GM23248 (cell line): Measurements from ENCODE around the gene FBXO40. TPM values are rescaled to one million over a fixed set of nuclear protein-coding genes. Genes with fewer than 3 reads are reported as not detected.

Source experiments
- DNase-seq: peaks from one replicate; pipeline ENCODE4 v3.0.0-alpha.2; 2015
- H2AFZ ChIP-seq: fragments of 200-600 bp; sonication (generic); 2 replicates; pipeline ENCODE4 v1.6.1; 2016; ENCODE audit warnings: antibody characterized with exemption
- H3F3A ChIP-seq: fragments of 200-600 bp; sonication (generic); 2 replicates; pipeline ENCODE4 v1.6.1; 2016; ENCODE audit warnings: mild to moderate bottlenecking, antibody characterized with exemption, mixed run types; ENCODE audit not compliant: insufficient read depth
- H3K27ac ChIP-seq: fragments of 200-600 bp; sonication (generic); 2 replicates; pipeline ENCODE4 v1.5.1; 2016; ENCODE audit warnings: mild to moderate bottlenecking
- H3K27me3 ChIP-seq: fragments of 200-600 bp; sonication (generic); replicated peaks from 2 replicates; pipeline ENCODE4 v1.6.1; 2016; ENCODE audit warnings: mild to moderate bottlenecking; ENCODE audit not compliant: insufficient read depth
- H3K36me3 ChIP-seq: fragments of 200-600 bp; sonication (generic); 2 replicates; pipeline ENCODE4 v1.6.1; 2016; ENCODE audit warnings: low read depth, mild to moderate bottlenecking
- H3K4me1 ChIP-seq: fragments of 200-600 bp; sonication (generic); 2 replicates; pipeline ENCODE4 v1.6.1; 2016; ENCODE audit warnings: mild to moderate bottlenecking; ENCODE audit not compliant: insufficient read depth
- H3K4me2 ChIP-seq: fragments of 200-600 bp; sonication (generic); one replicate; pipeline ENCODE4 v1.6.1; 2016; ENCODE audit warnings: mild to moderate bottlenecking; ENCODE audit not compliant: unreplicated experiment
- H3K4me3 ChIP-seq: fragments of 200-600 bp; sonication (generic); 2 replicates; pipeline ENCODE4 v1.5.1; 2016; ENCODE audit warnings: mild to moderate bottlenecking
- H3K79me2 ChIP-seq: fragments of 200-600 bp; sonication (generic); 2 replicates; pipeline ENCODE4 v1.6.1; 2016; ENCODE audit warnings: mild to moderate bottlenecking; ENCODE audit not compliant: insufficient read depth
- H3K9ac ChIP-seq: fragments of 200-600 bp; sonication (generic); 2 replicates; pipeline ENCODE4 v1.6.1; 2016; ENCODE audit warnings: mild to moderate bottlenecking
- H3K9me2 ChIP-seq: fragments of 200-600 bp; sonication (generic); 2 replicates; pipeline ENCODE4 v1.6.1; 2016; ENCODE audit warnings: mixed run types, mild to moderate bottlenecking, moderate library complexity; ENCODE audit not compliant: insufficient read depth
- H3K9me3 ChIP-seq: fragments of 200-600 bp; sonication (generic); one replicate; pipeline ENCODE4 v1.6.1; 2017; ENCODE audit warnings: low read depth
- H4K20me1 ChIP-seq: fragments of 200-600 bp; sonication (generic); 2 replicates; pipeline ENCODE4 v1.6.0; 2016; ENCODE audit not compliant: insufficient read depth
- EZH2 ChIP-seq: fragments of 200-600 bp; sonication (generic); IDR thresholded peaks from 2 replicates; pipeline ENCODE4 v1.6.1; 2018; ENCODE audit warnings: antibody characterized with exemption, mild to moderate bottlenecking; ENCODE audit not compliant: insufficient read depth, poor library complexity, severe bottlenecking
- EZH2phosphoT487 ChIP-seq: fragments of 200-600 bp; sonication (generic); IDR thresholded peaks from 2 replicates; pipeline ENCODE4 v1.6.1; 2018; ENCODE audit warnings: antibody characterized with exemption, moderate library complexity, mild to moderate bottlenecking, low read depth; ENCODE audit not compliant: insufficient read depth
- WGBS, 2 experiments: methylation state at CpG; one replicate each; pipeline ENCODE4 v1.1.6; 2015 to 2017; ENCODE audit warnings: low lambda C conversion rate in 2 of 2, low coverage in 1 of 2; ENCODE audit errors: missing lambda C conversion rate in 2 of 2; 5-methylcytosine and 5-hydroxymethylcytosine counted together
- in situ Hi-C: fragments of 300-500 bp; cut with MboI; formaldehyde crosslinking; loops from 2 replicates; pipeline ENCODE4 v1.15.0; 2020
- polyA plus RNA-seq: library from polyadenylated mRNA; unstranded; fragments of >200 nt; fragmentation: Nextera tagmentation; extraction: Ambion mirVana; gene quantifications from 2 replicates; pipeline ENCODE4 v1.2.1, GENCODE V29; 2016
- total RNA-seq: library from RNA; depleted of rRNA; stranded (reverse); fragments of >200 nt; shearing (Covaris generic); gene quantifications from 2 replicates; pipeline ENCODE4 v1.2.3, GENCODE V29; 2014

FBXO40 gene
- total and polyA plus RNA-seq, 2 experiments from 2014 or later = not detected

DNA sequence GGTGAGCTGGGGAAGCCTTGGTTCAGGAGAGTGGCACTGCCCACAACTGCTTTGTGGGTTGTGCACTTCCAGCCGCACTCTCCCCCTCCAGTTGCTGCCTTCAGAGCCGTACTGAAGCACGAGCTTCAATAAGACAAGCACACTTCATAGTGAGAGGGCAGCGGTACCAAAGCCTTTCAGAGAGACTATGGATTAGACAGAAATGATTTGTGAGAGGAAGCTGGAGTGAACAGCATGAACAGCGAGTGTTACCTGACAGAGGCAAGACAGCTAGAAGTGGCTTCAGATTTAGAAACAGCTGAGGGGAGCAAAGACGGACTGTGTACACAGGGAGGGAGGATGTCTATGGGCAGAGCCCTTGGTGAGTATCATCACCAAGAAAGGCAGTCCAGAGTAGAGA, 36.4 kb downstream of the FBXO40 start:
- H3K4me3 ChIP-seq = no peak overlapping the region
- no peak for DNase-seq
- H3K27ac ChIP-seq = no peak overlapping the region
- H3K9me2 ChIP-seq = no peaks in the 10 kb centered on the region
- in situ Hi-C loops = no loop called here
- 61 to 68% methylated on average over 6 of the region's 6 CpGs for WGBS, 2 experiments
- no peaks in the 10 kb centered on the region for H3K4me1 ChIP-seq
- H3K79me2 ChIP-seq = no peaks in the 10 kb centered on the region
- no peaks in the 10 kb centered on the region for H3K27me3 ChIP-seq
- H3K36me3 ChIP-seq = no peaks in the 10 kb centered on the region
- H3F3A ChIP-seq = no peaks in the 10 kb centered on the region
- H3K4me2 ChIP-seq = no peak overlapping the region
- H3K9me3 ChIP-seq = no peaks in the 10 kb centered on the region
- H4K20me1 ChIP-seq = no peaks in the 10 kb centered on the region
- H2AFZ ChIP-seq = no peak overlapping the region
- TF ChIP-seq EZH2phosphoT487 (no peak), EZH2 (no peak)
- no peak overlapping the region for H3K9ac ChIP-seq

DNA sequence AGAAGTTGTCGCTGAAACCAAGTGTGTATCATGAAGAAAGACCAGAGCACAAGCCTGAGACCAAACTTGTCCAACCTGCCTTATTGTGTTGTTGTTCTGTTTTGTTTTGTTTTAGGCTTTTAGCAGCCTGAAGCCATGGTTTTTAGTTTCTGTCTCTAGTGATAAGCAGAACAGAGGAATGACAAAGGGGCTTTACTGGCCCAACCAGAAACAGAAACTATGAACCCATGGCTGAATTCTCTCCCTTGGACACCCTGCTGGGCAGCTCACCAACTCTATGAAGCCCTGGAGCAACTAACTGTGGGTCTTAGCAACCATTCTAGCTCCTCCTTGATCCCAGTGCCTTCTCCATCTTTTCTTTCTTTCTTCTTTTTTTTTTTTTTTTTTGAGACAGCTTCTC, 37.2 kb downstream of the FBXO40 start:
- no peak for DNase-seq

DNA sequence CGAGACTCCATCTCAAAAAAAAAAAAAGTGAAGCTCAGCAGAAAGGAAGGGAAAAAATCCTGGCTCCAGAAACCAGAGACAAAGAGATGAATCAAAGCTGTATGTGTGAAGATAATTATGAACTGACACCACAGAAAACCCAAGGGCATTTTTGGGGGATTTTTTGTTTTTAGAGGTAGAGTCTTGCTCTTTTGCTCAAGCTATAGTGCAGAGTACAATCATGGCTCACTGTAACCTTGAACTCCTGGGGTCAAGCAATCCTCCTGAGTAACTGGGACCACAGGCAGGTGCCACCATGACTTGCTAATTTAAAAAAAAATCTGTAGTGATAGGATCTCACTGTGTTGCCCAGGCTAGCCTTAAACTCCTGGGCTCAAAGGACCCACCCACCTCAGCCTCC, 44.7 kb downstream of the FBXO40 start:
- in situ Hi-C loops = no loop called here

More for the DNA sequence above, 37.2 kb downstream of the FBXO40 start:
- Histone ChIP-seq H3K27ac (no peak overlapping the region), H3K79me2 (no peaks in the 10 kb centered on the region), H3K9me2 (no peaks in the 10 kb centered on the region), H3F3A (no peaks in the 10 kb centered on the region), H3K4me2 (no peak overlapping the region), H3K9me3 (no peaks in the 10 kb centered on the region), H2AFZ (no peak overlapping the region), H4K20me1 (no peaks in the 10 kb centered on the region), H3K27me3 (no peaks in the 10 kb centered on the region), H3K9ac (no peak overlapping the region), H3K4me1 (no peaks in the 10 kb centered on the region), H3K36me3 (no peaks in the 10 kb centered on the region), H3K4me3 (no peak overlapping the region)
- in situ Hi-C loops = no loop called here
- TF ChIP-seq EZH2 (no peak), EZH2phosphoT487 (no peak)
- 95 to 97% methylated on average over 1 of the region's 1 CpG for WGBS, 2 experiments

DNA sequence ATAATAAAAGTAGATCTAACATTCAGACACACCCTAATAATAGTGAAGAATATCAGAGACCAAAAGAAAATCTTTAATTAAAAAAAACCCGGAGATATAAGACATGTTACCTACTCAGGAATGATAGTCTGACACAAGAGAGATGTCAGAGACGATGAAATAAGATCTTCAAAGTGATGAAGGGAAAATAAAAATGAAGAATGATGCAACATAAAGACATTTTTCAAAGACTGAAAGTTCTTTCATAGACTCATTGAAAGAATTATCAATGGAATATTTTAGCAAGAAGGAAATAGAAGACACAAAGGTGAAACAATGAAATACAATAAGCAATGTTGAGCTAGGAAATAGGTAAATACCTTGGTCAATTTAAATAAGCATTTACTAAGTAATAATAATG, 47.9 kb downstream of the FBXO40 start:
- no peaks in the 10 kb centered on the region for H3K9me2 ChIP-seq
- H3K36me3 ChIP-seq = peaks cover 6% of the 10 kb centered on the region; the same call in 1 of the 2 replicates
- no peak overlapping the region for H3K9ac ChIP-seq
- no peaks in the 10 kb centered on the region for H3K27me3 ChIP-seq
- H3K79me2 ChIP-seq = no peaks in the 10 kb centered on the region
- no peak for TF ChIP-seq EZH2phosphoT487
- no peak for TF ChIP-seq EZH2
- H3K4me2 ChIP-seq = no peak overlapping the region
- H3K4me1 ChIP-seq = no peaks in the 10 kb centered on the region
- H2AFZ ChIP-seq = no peak overlapping the region
- H3F3A ChIP-seq = no peaks in the 10 kb centered on the region
- no peak overlapping the region for H3K27ac ChIP-seq
- no peaks in the 10 kb centered on the region for H3K9me3 ChIP-seq
- WGBS, 2 experiments = 74 to 88% methylated on average over 2 of the region's 2 CpGs
- no peak for DNase-seq
- no peaks in the 10 kb centered on the region for H4K20me1 ChIP-seq
- in situ Hi-C loops = no loop called here
- no peak overlapping the region for H3K4me3 ChIP-seq

More for the DNA sequence above, 44.7 kb downstream of the FBXO40 start:
- Histone ChIP-seq H3K4me1 (no peaks in the 10 kb centered on the region), H3K4me2 (no peak overlapping the region), H3K9me3 (no peaks in the 10 kb centered on the region), H3K36me3 (peaks cover 6% of the 10 kb centered on the region; the same call in 1 of the 2 replicates), H3K27ac (no peak overlapping the region), H3K27me3 (no peaks in the 10 kb centered on the region), H4K20me1 (no peaks in the 10 kb centered on the region), H3K4me3 (no peak overlapping the region), H2AFZ (no peak overlapping the region), H3K9me2 (no peaks in the 10 kb centered on the region), H3F3A (no peaks in the 10 kb centered on the region), H3K79me2 (no peaks in the 10 kb centered on the region), H3K9ac (no peak overlapping the region)
- 56 to 95% methylated on average over 1 of the region's 1 CpG for WGBS, 2 experiments
- no peak for TF ChIP-seq EZH2
- no peak for TF ChIP-seq EZH2phosphoT487
- no peak for DNase-seq
